Epidermal melanocyte (primary cell): ENCODE data around the gene COMMD10.
"Not testable (repeated sequence)": the region's sequence is repeated elsewhere in the genome, so short reads cannot be mapped to it uniquely, and the experiment has no call there.

Source experiments
- DNase-seq: peaks from one replicate; pipeline ENCODE4 v3.0.0; 2011; ENCODE audit warnings: low spot score; ENCODE audit not compliant: insufficient read length

Gene COMMD10

GRCh38 chr5:116097301-116097700 is 12.5 kb downstream of the COMMD10 start:
- no peak for DNase-seq

GRCh38 chr5:116098998-116099397 is 14.2 kb downstream of the COMMD10 start:
- DNase-seq, result no peak

GRCh38 chr5:116104941-116105340 is 20.1 kb downstream of the COMMD10 start:
- DNase-seq, result not testable (repeated sequence)

- no peak for DNase-seq
Measured at GRCh38 chr5:116115163-116115562, 30.3 kb downstream of the COMMD10 start.

GRCh38 chr5:116130471-116130870 is 45.6 kb downstream of the COMMD10 start:
- no peak for DNase-seq

GRCh38 chr5:116130976-116131375 is 46.2 kb downstream of the COMMD10 start:
- DNase-seq, result no peak

GRCh38 chr5:116133281-116133680 is 48.5 kb downstream of the COMMD10 start:
- DNase-seq, result no peak

- DNase-seq, result no peak
Measured at GRCh38 chr5:116135344-116135743, 50.5 kb downstream of the COMMD10 start.

GRCh38 chr5:116137544-116138378 is 52.9 kb downstream of the COMMD10 start:
- DNase-seq, result peak; percentile 39

GRCh38 chr5:116142495-116142894 is 57.7 kb downstream of the COMMD10 start:
- DNase-seq, result no peak

- no peak for DNase-seq
Measured at GRCh38 chr5:116144103-116144502, 59.3 kb downstream of the COMMD10 start.

GRCh38 chr5:116144991-116145390 is 60.2 kb downstream of the COMMD10 start:
- DNase-seq, result no peak

GRCh38 chr5:116145416-116145815 is 60.6 kb downstream of the COMMD10 start:
- no peak for DNase-seq

GRCh38 chr5:116152169-116152568 is 67.3 kb downstream of the COMMD10 start:
- no peak for DNase-seq

GRCh38 chr5:116153687-116154174 is 68.9 kb downstream of the COMMD10 start:
- DNase-seq, result no peak

GRCh38 chr5:116154252-116154651 is 69.4 kb downstream of the COMMD10 start:
- DNase-seq, result no peak

- DNase-seq, result no peak
Measured at GRCh38 chr5:116154931-116155330, 70.1 kb downstream of the COMMD10 start.

- DNase-seq, result no peak
Measured at GRCh38 chr5:116157902-116158301, 73.1 kb downstream of the COMMD10 start.

- DNase-seq, result no peak
Measured at GRCh38 chr5:116159006-116159405, 74.2 kb downstream of the COMMD10 start.

- no peak for DNase-seq
Measured at GRCh38 chr5:116174111-116174510, 89.3 kb downstream of the COMMD10 start.

GRCh38 chr5:116176121-116176520 is 91.3 kb downstream of the COMMD10 start:
- no peak for DNase-seq

GRCh38 chr5:116178925-116179324 is 94.1 kb downstream of the COMMD10 start:
- no peak for DNase-seq

GRCh38 chr5:116209166-116209565 is 124.3 kb downstream of the COMMD10 start:
- DNase-seq, result no peak
